ENCODE results near the gene ZNF789.

- TF ChIP-seq, protein P1, sequence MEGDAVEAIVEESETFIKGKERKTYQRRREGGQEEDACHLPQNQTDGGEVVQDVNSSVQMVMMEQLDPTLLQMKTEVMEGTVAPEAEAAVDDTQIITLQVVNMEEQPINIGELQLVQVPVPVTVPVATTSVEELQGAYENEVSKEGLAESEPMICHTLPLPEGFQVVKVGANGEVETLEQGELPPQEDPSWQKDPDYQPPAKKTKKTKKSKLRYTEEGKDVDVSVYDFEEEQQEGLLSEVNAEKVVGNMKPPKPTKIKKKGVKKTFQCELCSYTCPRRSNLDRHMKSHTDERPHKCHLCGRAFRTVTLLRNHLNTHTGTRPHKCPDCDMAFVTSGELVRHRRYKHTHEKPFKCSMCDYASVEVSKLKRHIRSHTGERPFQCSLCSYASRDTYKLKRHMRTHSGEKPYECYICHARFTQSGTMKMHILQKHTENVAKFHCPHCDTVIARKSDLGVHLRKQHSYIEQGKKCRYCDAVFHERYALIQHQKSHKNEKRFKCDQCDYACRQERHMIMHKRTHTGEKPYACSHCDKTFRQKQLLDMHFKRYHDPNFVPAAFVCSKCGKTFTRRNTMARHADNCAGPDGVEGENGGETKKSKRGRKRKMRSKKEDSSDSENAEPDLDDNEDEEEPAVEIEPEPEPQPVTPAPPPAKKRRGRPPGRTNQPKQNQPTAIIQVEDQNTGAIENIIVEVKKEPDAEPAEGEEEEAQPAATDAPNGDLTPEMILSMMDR (conservative IDR thresholded peaks at IDR 0.05) = no peak
- no peak for TF ChIP-seq EZH2 (IDR thresholded peaks at IDR 0.05; ENCODE audit: low read depth)
Observed at GRCh38 chr7:99489235-99489634, 16.5 kb downstream of the ZNF789 start.

All from PC-9 (cell line).